H9 (cell line): Measurements from ENCODE around the gene NOS1AP. TPM values are rescaled to one million over a fixed set of nuclear protein-coding genes. Genes with fewer than 3 reads are reported as not detected.

Source experiments
- DNase-seq: peaks from one replicate; pipeline ENCODE4 v3.0.0-alpha.2; 2017
- H2AFZ ChIP-seq: one replicate; pipeline ENCODE4 v1.6.1; 2013; ENCODE audit warnings: mild to moderate bottlenecking, low read length, control low read depth, moderate library complexity
- H2AK5ac ChIP-seq: 2 replicates; pipeline ENCODE4 v1.6.1; 2013; ENCODE audit warnings: low read length, control low read depth, mixed read lengths; ENCODE audit not compliant: insufficient read length
- H2BK120ac ChIP-seq: one replicate; pipeline ENCODE4 v1.6.1; 2013; ENCODE audit warnings: low read depth, mild to moderate bottlenecking, low read length, control low read depth, inconsistent platforms; ENCODE audit not compliant: poor library complexity, severe bottlenecking
- H2BK12ac ChIP-seq: 2 replicates; pipeline ENCODE4 v1.6.1; 2013; ENCODE audit warnings: low read length, control low read depth, mixed read lengths, low read depth; ENCODE audit not compliant: insufficient read length
- H2BK15ac ChIP-seq: 2 replicates; pipeline ENCODE4 v1.6.1; 2013; ENCODE audit warnings: low read depth, low read length, control low read depth
- H2BK20ac ChIP-seq: one replicate; pipeline ENCODE4 v1.6.1; 2013; ENCODE audit warnings: low read depth, mild to moderate bottlenecking, low read length, control low read depth, inconsistent platforms; ENCODE audit not compliant: poor library complexity, severe bottlenecking
- H2BK5ac ChIP-seq: 2 replicates; pipeline ENCODE4 v1.6.1; 2013; ENCODE audit warnings: low read length, control low read depth, mixed read lengths; ENCODE audit not compliant: insufficient read length
- H3K14ac ChIP-seq: 2 replicates; pipeline ENCODE4 v1.6.1; 2013; ENCODE audit warnings: low read length, control low read depth; ENCODE audit not compliant: insufficient read depth
- H3K18ac ChIP-seq: 2 replicates; pipeline ENCODE4 v1.6.1; 2013; ENCODE audit warnings: low read depth, mild to moderate bottlenecking, mixed read lengths, low read length, control low read depth; ENCODE audit not compliant: insufficient read length
- H3K23ac ChIP-seq: 2 replicates; pipeline ENCODE4 v1.6.1; 2013; ENCODE audit warnings: low read length, control low read depth, mixed read lengths, low read depth; ENCODE audit not compliant: insufficient read length
- H3K23me2 ChIP-seq: 2 replicates; pipeline ENCODE4 v1.6.1; 2013; ENCODE audit warnings: low read depth, mild to moderate bottlenecking, mixed read lengths, low read length, control low read depth; ENCODE audit not compliant: insufficient read length, poor library complexity, severe bottlenecking
- H3K27ac ChIP-seq: 2 replicates; pipeline ENCODE4 v1.5.1; 2013; ENCODE audit warnings: low read length, control low read depth, mixed read lengths, low read depth; ENCODE audit not compliant: insufficient read length
- H3K27me3 ChIP-seq: 2 replicates; pipeline ENCODE4 v1.6.1; 2013; ENCODE audit warnings: low read length, control low read depth, inconsistent platforms; ENCODE audit not compliant: insufficient read depth
- H3K4ac ChIP-seq: 2 replicates; pipeline ENCODE4 v1.6.1; 2013; ENCODE audit warnings: low read depth, mild to moderate bottlenecking, control low read depth, inconsistent platforms, low read length, moderate library complexity
- H3K4me1 ChIP-seq: 2 replicates; pipeline ENCODE4 v1.6.1; 2013; ENCODE audit warnings: low read length, control low read depth, inconsistent platforms; ENCODE audit not compliant: insufficient read depth
- H3K4me2 ChIP-seq: 2 replicates; pipeline ENCODE4 v1.6.1; 2013; ENCODE audit warnings: low read length, control low read depth, mixed read lengths; ENCODE audit not compliant: insufficient read length, insufficient read depth
- H3K56ac ChIP-seq: 2 replicates; pipeline ENCODE4 v1.6.1; 2013; ENCODE audit warnings: low read depth, mild to moderate bottlenecking, mixed read lengths, low read length, control low read depth; ENCODE audit not compliant: insufficient read length
- H3K79me1 ChIP-seq: 2 replicates; pipeline ENCODE4 v1.6.1; 2013; ENCODE audit warnings: low read depth, mild to moderate bottlenecking, moderate library complexity, low read length, control low read depth, inconsistent platforms; ENCODE audit not compliant: insufficient read depth, poor library complexity, severe bottlenecking
- H3K79me2 ChIP-seq: 2 replicates; pipeline ENCODE4 v1.6.1; 2013; ENCODE audit warnings: low read length, control low read depth, inconsistent platforms; ENCODE audit not compliant: insufficient read depth
- H3K9ac ChIP-seq: 2 replicates; pipeline ENCODE4 v1.6.1; 2013; ENCODE audit warnings: low read length, control low read depth, mixed read lengths; ENCODE audit not compliant: insufficient read length; ENCODE audit errors: extremely low read depth
- H3K9me3 ChIP-seq: one replicate; pipeline ENCODE4 v1.6.1; 2013; ENCODE audit warnings: low read depth, low read length, inconsistent platforms; ENCODE audit not compliant: control insufficient read depth
- H3T11ph ChIP-seq: one replicate; pipeline ENCODE4 v1.6.1; 2013; ENCODE audit warnings: mild to moderate bottlenecking, low read length, control low read depth, inconsistent platforms
- H4K20me1 ChIP-seq: one replicate; pipeline ENCODE4 v1.6.1; 2013; ENCODE audit not compliant: control insufficient read depth, insufficient read length, insufficient read depth
- H4K5ac ChIP-seq: 2 replicates; pipeline ENCODE4 v1.6.1; 2013; ENCODE audit warnings: low read depth, mild to moderate bottlenecking, mixed read lengths, low read length, control low read depth; ENCODE audit not compliant: insufficient read length
- H4K8ac ChIP-seq: replicated peaks from 2 replicates; pipeline ENCODE4 v1.6.1; 2013; ENCODE audit warnings: low read length, control low read depth, mixed read lengths, low read depth; ENCODE audit not compliant: insufficient read length
- H4K91ac ChIP-seq: 2 replicates; pipeline ENCODE4 v1.6.1; 2013; ENCODE audit warnings: low read depth, mild to moderate bottlenecking, moderate library complexity, mixed read lengths, low read length, control low read depth; ENCODE audit not compliant: insufficient read length
- H3K27ac Mint-ChIP-seq, 3 experiments: 2 replicates in 2 of 3; 3 replicates in 1 of 3; pipeline ENCODE4 v1.8.0; 2020 to 2021; ENCODE audit warnings: mixed read lengths in 3 of 3, mild to moderate bottlenecking in 1 of 3, moderate library complexity in 1 of 3
- H3K27me3 Mint-ChIP-seq: 2 replicates; pipeline ENCODE4 v1.8.0; 2021; ENCODE audit warnings: low read depth, mild to moderate bottlenecking, moderate library complexity, mixed read lengths
- H3K36me3 Mint-ChIP-seq, 3 experiments: 2 replicates in 2 of 3; 3 replicates in 1 of 3; pipeline ENCODE4 v1.8.0; 2020 to 2021; ENCODE audit warnings: low read depth in 3 of 3, mixed read lengths in 3 of 3; ENCODE audit not compliant: insufficient read depth in 1 of 3
- H3K4me1 Mint-ChIP-seq, 2 experiments: 2 replicates each; pipeline ENCODE4 v1.8.0; 2020; ENCODE audit warnings: mixed read lengths in 2 of 2
- H3K4me3 Mint-ChIP-seq, 2 experiments: 2 replicates in 1 of 2; 3 replicates in 1 of 2; pipeline ENCODE4 v1.8.0; 2020 to 2021; ENCODE audit warnings: mild to moderate bottlenecking in 2 of 2, mixed read lengths in 2 of 2, moderate library complexity in 1 of 2
- H3K9me3 Mint-ChIP-seq, 2 experiments: 2 replicates in 1 of 2; 3 replicates in 1 of 2; pipeline ENCODE4 v1.8.0; 2020; ENCODE audit warnings: mild to moderate bottlenecking in 2 of 2, mixed read lengths in 2 of 2, moderate library complexity in 1 of 2
- WGBS: extraction: QIAGEN DNeasy Blood & Tissue Kit; methylation state at CpG from one replicate; pipeline ENCODE4 v1.1.7; 2013; ENCODE audit warnings: missing lambda C conversion rate, low lambda C conversion rate, mixed read lengths; ENCODE audit not compliant: insufficient read length; ENCODE audit errors: extremely low coverage; 5-methylcytosine and 5-hydroxymethylcytosine counted together
- total RNA-seq: library from RNA; stranded (reverse); gene quantifications from 2 replicates; pipeline ENCODE4 v1.2.1, GENCODE V29; 2021
- TF ChIP-seq, protein P1 (sequence below): fragments of 200-600 bp; sonication (generic); conservative IDR thresholded peaks from 3 replicates; pipeline ENCODE4 v1.8.0; 2021; ENCODE audit warnings: antibody characterized with exemption, mild to moderate bottlenecking

The NOS1AP gene
- total RNA-seq, 1 experiment from 2014 or later: 8.4 TPM

GRCh38 chr1:162304736-162305135 lies 235.2 kb downstream of the NOS1AP start:
- Histone ChIP-seq H4K20me1 (no peaks in the 10 kb centered on the region), H2BK15ac (no peak overlapping the region), H3K27ac (no peak overlapping the region), H4K8ac (no peak overlapping the region), H2AK5ac (no peak overlapping the region), H2BK12ac (no peak overlapping the region), H3K4ac (no peak overlapping the region), H2BK5ac (no peak overlapping the region), H3K9me3 (no peaks in the 10 kb centered on the region), H3T11ph (no peak overlapping the region), H2BK120ac (no peak overlapping the region), H3K9ac (no peak overlapping the region), H3K27me3 (no peaks in the 10 kb centered on the region), H3K4me1 (peaks cover 5% of the 10 kb centered on the region; the same call in 1 of the 2 replicates), H2AFZ (no peak overlapping the region), H3K14ac (no peak overlapping the region), H3K79me2 (no peaks in the 10 kb centered on the region), H3K4me2 (no peak overlapping the region), H3K56ac (no peak overlapping the region), H3K79me1 (no peaks in the 10 kb centered on the region), H3K23ac (no peak overlapping the region), H4K91ac (no peak overlapping the region), H4K5ac (no peak overlapping the region), H3K18ac (no peak overlapping the region), H2BK20ac (no peak overlapping the region), H3K23me2 (no peaks in the 10 kb centered on the region)
- H3K27ac Mint-ChIP-seq: no peak overlapping the region
- DNase-seq: no peak
- H3K9me3 Mint-ChIP-seq: peaks cover 6% of the 10 kb centered on the region in 2 experiments; a peak in 4 of 5 replicates
- TF ChIP-seq, protein P1, sequence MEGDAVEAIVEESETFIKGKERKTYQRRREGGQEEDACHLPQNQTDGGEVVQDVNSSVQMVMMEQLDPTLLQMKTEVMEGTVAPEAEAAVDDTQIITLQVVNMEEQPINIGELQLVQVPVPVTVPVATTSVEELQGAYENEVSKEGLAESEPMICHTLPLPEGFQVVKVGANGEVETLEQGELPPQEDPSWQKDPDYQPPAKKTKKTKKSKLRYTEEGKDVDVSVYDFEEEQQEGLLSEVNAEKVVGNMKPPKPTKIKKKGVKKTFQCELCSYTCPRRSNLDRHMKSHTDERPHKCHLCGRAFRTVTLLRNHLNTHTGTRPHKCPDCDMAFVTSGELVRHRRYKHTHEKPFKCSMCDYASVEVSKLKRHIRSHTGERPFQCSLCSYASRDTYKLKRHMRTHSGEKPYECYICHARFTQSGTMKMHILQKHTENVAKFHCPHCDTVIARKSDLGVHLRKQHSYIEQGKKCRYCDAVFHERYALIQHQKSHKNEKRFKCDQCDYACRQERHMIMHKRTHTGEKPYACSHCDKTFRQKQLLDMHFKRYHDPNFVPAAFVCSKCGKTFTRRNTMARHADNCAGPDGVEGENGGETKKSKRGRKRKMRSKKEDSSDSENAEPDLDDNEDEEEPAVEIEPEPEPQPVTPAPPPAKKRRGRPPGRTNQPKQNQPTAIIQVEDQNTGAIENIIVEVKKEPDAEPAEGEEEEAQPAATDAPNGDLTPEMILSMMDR: no peak
- peaks cover 21 to 23% of the 10 kb centered on the region in 2 experiments for H3K4me1 Mint-ChIP-seq
- WGBS: no CpG with 5 or more reads among the region's 2 CpGs
- H3K4me3 Mint-ChIP-seq: no peak overlapping the region
- H3K36me3 Mint-ChIP-seq: peaks cover 8 to 14% (median 12%) of the 10 kb centered on the region in 3 experiments
- H3K27me3 Mint-ChIP-seq: no peaks in the 10 kb centered on the region
